Prostate gland (tissue), 2 donors: ENCODE measurements around the gene CCDC149. TPM values are rescaled to one million over a fixed set of nuclear protein-coding genes. Genes with fewer than 3 reads are reported as not detected.
A peak's percentile ranks its signal among the peaks of the same experiment; 100 is the strongest.

Source experiments
- DNase-seq: peaks from one replicate; pipeline ENCODE4 v3.0.0-alpha.2; 2019; ENCODE audit warnings: low spot score
- H3K27ac ChIP-seq, 2 donors: fragments of 200-600 bp; sonication (generic); 2 replicates each; pipeline ENCODE4 v1.5.1; 2017 to 2019
- H3K27me3 ChIP-seq: fragments of 200-600 bp; sonication (generic); replicated peaks from 2 replicates; pipeline ENCODE4 v1.5.1; 2019; ENCODE audit not compliant: insufficient read depth
- H3K36me3 ChIP-seq, 2 donors: fragments of 200-600 bp; sonication (generic); 1 replicate in 1 of 2; 2 replicates in 1 of 2; pipeline versions ENCODE4 v1.5.1 to v1.8.1; 2017 to 2019
- H3K4me1 ChIP-seq: fragments of 200-600 bp; sonication (generic); replicated peaks from 2 replicates; pipeline ENCODE4 v1.5.1; 2019
- H3K4me3 ChIP-seq, 2 donors: fragments of 200-600 bp; sonication (generic); 2 replicates each; pipeline ENCODE4 v1.5.1; 2017 to 2019
- H3K9me3 ChIP-seq: fragments of 200-600 bp; sonication (generic); 2 replicates; pipeline ENCODE4 v1.5.1; 2017
- CTCF ChIP-seq, 4 experiments: fragments of 200-600 bp in 2 of 4; fragments of 450-650 bp in 2 of 4; sonication (generic) in 2 of 4; IDR thresholded peaks; 1 replicate in 3 of 4; 2 replicates in 1 of 4; pipeline ENCODE4 v1.5.1; 2016 to 2019; ENCODE audit warnings: antibody characterized with exemption in 4 of 4, mild to moderate bottlenecking in 2 of 4, moderate library complexity in 2 of 4
- POLR2A ChIP-seq: fragments of 450-650 bp; IDR thresholded peaks from one replicate; pipeline ENCODE4 v1.6.1; 2016; ENCODE audit warnings: antibody characterized with exemption, mild to moderate bottlenecking
- POLR2AphosphoS5 ChIP-seq: sonication (generic); formaldehyde crosslinking; IDR thresholded peaks from one replicate; pipeline ENCODE4 v1.6.1; 2017; ENCODE audit warnings: antibody characterized with exemption
- WGBS: methylation state at CpG from one replicate; pipeline ENCODE4 v1.1.5; 2018; 5-methylcytosine and 5-hydroxymethylcytosine counted together
- intact Hi-C: fragments of 100-400 bp; cut with DNase I; formaldehyde crosslinking; loops from one replicate; pipeline ENCODE4 v1.14.2; 2022
- small RNA-seq, 2 donors: library from RNA; depleted of rRNA; stranded (forward); fragments of <200 nt; gene quantifications; one replicate each; pipeline ENCODE3, GENCODE V24; 2016
- total RNA-seq, 2 donors: library from RNA; depleted of rRNA; stranded (reverse); fragments of >200 nt; gene quantifications; one replicate each; pipeline ENCODE4 v1.1.0, GENCODE V29; 2016

The CCDC149 gene
- total RNA-seq, 2 donors from 2014 or later: 14.0 to 19.6 TPM

GRCh38 chr4:24768006-24768405, 144.8 kb downstream of the CCDC149 start:
- TF ChIP-seq POLR2AphosphoS5: no peak
- no peak for TF ChIP-seq CTCF (IDR thresholded peaks at IDR 0.05)
- no peak for TF ChIP-seq POLR2A
- Histone ChIP-seq H3K4me1 (no peaks in the 10 kb centered on the region), H3K9me3 (no peaks in the 10 kb centered on the region), H3K27ac (no peak overlapping the region), H3K27me3 (no peaks in the 10 kb centered on the region), H3K4me3 (no peak overlapping the region), H3K36me3 (no peaks in the 10 kb centered on the region)
- 62% methylated on average over 5 of the region's 5 CpGs for WGBS
- DNase-seq: no peak
- intact Hi-C loops: no loop called here

GRCh38 chr4:24765376-24765988, 147.4 kb downstream of the CCDC149 start:
- intact Hi-C loops: no loop called here
- Histone ChIP-seq H3K9me3 (no peaks in the 10 kb centered on the region), H3K4me3 (no peak overlapping the region), H3K27me3 (no peaks in the 10 kb centered on the region), H3K4me1 (no peaks in the 10 kb centered on the region), H3K27ac (no peak overlapping the region), H3K36me3 (no peaks in the 10 kb centered on the region)
- no peak for DNase-seq
- WGBS: 84% methylated on average over 4 of the region's 4 CpGs
- TF ChIP-seq POLR2A (no peak), CTCF (IDR thresholded peaks at IDR 0.05) (no peak), POLR2AphosphoS5 (no peak)

GRCh38 chr4:24764345-24764744, 148.5 kb downstream of the CCDC149 start:
- no peak overlapping the region for H3K4me3 ChIP-seq
- no peaks in the 10 kb centered on the region for H3K36me3 ChIP-seq
- intact Hi-C loops: no loop called here
- no peak overlapping the region for H3K27ac ChIP-seq
- no peaks in the 10 kb centered on the region for H3K27me3 ChIP-seq
- H3K4me1 ChIP-seq: no peaks in the 10 kb centered on the region
- no peak for DNase-seq
- 41% methylated on average over 3 of the region's 3 CpGs for WGBS
- TF ChIP-seq POLR2A (no peak), CTCF (IDR thresholded peaks at IDR 0.05) (no peak), POLR2AphosphoS5 (no peak)
- H3K9me3 ChIP-seq: no peaks in the 10 kb centered on the region

- Histone ChIP-seq H3K4me3 (no peak overlapping the region), H3K4me1 (no peaks in the 10 kb centered on the region), H3K36me3 (no peaks in the 10 kb centered on the region), H3K9me3 (no peaks in the 10 kb centered on the region), H3K27ac (peak overlapping the region in 1 of 2 donors; percentile 15), H3K27me3 (no peaks in the 10 kb centered on the region)
- DNase-seq: peak; percentile 68
- TF ChIP-seq POLR2A: no peak
- TF ChIP-seq POLR2AphosphoS5: peak; percentile 5
- no peak for TF ChIP-seq CTCF (IDR thresholded peaks at IDR 0.05)
- WGBS: 20% methylated on average over 5 of the region's 5 CpGs
- intact Hi-C loops: no loop called here
These were observed 149.1 kb downstream of the CCDC149 start for GRCh38 chr4:24763631-24764297.

Small RNA genes lying within 50 kb of the gene (small RNA-seq; reads per million reads assigned to genes)
- gene AC006390.1: 0 reads per million in 2 donors

Other genes starting within 250 kb of the CCDC149 start
- gene SOD3, start 117.5 kb downstream of the CCDC149 start, total RNA-seq: 100 to 1,000 TPM; 227 to 300 TPM
- 1 to 10 TPM in 1 of 2 donors, under 1 TPM in 1; 0.05 to 2.8 TPM for gene LGI2, start 117.9 kb upstream of the CCDC149 start, total RNA-seq
- 10 to 100 TPM in 1 of 2 donors, 1 to 10 TPM in 1; 7.4 to 12.3 TPM for gene SEPSECS, start 247.4 kb upstream of the CCDC149 start, total RNA-seq